Measurements from ENCODE around the gene MB21D2.

The MB21D2 gene

DNA sequence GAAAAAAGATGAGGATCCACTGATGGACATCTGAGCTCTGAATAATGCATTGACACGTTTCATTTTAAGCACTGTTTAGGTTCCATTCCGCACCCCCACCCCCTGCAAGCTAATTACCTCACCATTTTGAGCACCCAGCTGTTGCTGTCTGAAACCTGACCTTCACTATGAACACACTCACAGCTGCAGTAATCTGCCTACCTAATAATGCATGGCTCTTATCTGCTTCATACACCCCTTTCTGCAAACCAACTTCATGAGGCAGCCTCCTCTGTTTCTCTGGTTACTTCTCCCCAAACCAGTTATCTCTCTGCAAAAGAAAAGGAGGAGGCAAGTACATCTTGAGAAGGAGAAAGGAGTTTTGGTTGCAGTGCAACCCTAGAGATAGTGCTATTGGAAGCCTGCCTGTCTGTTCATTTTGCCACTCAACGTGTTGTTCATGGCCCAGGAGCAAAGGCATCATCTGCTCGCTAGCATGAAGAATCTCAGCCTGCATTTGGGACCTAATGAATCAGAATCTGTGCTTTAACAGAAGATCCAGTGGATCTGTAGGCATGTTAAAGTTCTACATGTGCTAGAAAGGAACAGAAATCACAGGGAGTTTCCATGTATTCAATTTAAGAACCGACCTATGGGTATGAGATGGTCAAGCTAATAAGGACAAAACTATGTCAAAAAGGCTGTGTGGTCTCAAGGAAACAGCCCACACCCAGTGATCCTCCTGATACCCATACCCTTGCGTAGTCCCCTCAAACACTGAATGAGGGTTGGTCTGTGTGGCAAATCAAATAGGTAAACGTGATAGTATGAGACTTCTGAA, 87.2 kb downstream of the MB21D2 start:
- DNase-seq = no peak

GRCh38 chr3:192827863-192828594, 89.6 kb downstream of the MB21D2 start:
- no peak for DNase-seq

GRCh38 chr3:192827208-192827607, 90.4 kb downstream of the MB21D2 start:
- no peak for DNase-seq

- no peak for DNase-seq
Measured at GRCh38 chr3:192826214-192827006, 91.2 kb downstream of the MB21D2 start.

DNA sequence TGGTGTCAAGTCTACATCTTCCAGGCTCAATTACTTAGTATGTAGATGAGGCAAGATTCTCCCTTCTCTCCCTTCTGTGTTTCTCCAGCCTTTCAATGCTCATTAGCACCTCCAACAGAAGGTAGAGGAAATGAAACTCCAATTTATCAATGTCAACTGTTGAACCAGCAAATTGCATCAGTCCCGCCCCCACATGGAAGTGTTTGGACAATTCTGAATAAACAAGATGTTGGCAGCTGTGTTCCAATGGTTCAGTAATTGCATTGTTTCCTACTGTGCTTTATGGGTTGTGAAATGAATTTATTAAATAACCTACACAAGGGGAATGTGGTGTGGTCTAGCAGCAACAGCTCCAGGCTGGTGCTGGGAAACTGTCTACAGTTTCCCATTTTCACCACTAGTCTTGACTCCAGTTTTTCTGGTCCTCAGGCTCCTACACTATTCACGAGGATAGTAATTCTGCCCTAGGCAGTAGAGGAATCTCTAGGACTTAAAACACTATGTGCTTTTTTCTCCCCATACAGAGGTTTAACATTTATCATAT, 91.9 kb downstream of the MB21D2 start:
- DNase-seq = no peak

GRCh38 chr3:192825216-192825615, 92.4 kb downstream of the MB21D2 start:
- no peak for DNase-seq

- DNase-seq = no peak
Measured at GRCh38 chr3:192824313-192824712, 93.3 kb downstream of the MB21D2 start.

- no peak for DNase-seq
Measured at GRCh38 chr3:192821161-192821560, 96.5 kb downstream of the MB21D2 start.

- DNase-seq = no peak
Measured at GRCh38 chr3:192820161-192820560, 97.5 kb downstream of the MB21D2 start.

DNA sequence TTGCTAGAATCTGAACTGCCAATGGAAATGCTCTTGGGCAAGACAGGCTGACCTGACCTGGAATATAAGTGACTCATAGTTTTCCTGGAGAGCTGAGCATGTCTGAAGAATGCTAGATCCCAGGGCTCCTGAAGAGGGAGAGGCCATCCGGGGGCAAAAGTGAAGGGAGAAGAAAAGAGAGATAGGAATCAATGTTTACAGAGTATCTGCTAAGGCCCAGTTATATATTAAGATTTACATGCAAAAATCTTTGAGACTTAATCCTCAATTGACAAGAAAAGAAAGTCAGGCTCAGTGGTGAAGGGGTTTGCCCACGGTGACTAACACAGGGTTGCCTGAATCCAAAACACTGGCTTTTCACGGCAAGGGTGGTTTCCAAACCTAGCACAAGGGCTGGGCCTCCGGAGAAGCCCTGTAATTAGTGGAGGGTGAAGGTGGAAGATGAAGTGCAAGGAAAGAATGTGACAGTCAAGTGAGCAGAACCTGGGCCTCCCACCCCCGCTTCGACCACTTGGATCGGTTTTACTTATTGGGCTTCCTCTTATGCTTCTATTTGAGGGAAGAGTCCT, 98.6 kb downstream of the MB21D2 start:
- DNase-seq = no peak

DNA sequence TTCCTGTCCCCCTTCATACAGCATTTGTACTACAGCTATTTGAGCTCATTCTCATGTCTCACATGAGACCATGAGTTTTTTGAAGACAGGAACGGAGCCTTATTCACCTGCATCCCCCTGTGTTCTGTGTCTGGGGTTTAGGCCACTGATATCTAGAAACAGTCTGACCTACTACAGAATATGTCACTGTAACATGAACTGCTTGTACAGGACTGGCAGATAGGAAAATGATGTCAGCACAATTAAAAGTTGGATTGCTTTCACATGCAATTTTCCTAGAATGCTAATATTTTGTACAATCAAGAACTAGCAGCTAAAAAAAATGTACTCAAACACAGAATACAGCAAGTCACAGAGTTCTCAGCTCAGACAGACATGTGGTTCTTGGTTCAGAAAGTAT, 99.5 kb downstream of the MB21D2 start:
- DNase-seq = no peak

DNA sequence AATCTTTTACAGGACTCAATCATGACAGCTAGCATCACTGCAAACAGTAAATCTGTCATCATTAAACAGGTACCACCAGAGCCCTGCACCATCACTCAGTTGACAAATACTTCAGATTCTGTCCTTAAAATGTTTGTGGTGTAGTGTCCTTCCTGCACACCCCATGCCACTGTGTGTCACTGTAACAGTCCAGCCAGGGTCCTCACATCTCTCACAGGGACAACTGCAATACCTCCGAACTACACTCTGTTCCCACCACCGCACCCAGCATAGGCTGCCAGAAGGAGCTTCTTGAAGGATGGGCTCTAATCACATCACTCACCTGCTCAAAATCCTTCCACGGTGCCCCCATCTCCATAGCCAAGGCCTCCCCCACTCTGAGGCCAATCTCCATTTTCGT, 100.2 kb downstream of the MB21D2 start:
- no peak for DNase-seq

DNA sequence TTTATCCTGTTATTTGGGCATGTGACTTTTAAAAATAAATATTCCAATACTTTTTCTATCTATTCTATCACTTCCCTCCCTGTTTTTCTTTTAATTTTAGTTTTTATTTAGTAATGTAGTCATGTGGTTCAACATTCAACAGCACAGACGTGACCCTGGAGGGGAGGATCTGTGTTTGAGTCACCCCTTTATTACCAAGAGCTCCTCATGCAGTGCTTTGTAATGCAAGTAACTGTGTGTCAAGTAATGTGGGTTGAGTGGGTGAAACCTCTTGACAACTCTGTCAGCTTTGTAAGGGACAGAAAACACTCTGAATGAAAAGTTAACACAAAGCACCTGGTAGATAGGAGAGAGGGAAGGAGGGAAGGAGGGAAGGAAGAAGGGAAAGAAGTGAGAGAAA, 100.6 kb downstream of the MB21D2 start:
- DNase-seq = no peak

- DNase-seq = no peak
Measured at GRCh38 chr3:192816351-192816750, 101.3 kb downstream of the MB21D2 start.

- DNase-seq = no peak
Measured at GRCh38 chr3:192812743-192813383, 104.8 kb downstream of the MB21D2 start.

DNA sequence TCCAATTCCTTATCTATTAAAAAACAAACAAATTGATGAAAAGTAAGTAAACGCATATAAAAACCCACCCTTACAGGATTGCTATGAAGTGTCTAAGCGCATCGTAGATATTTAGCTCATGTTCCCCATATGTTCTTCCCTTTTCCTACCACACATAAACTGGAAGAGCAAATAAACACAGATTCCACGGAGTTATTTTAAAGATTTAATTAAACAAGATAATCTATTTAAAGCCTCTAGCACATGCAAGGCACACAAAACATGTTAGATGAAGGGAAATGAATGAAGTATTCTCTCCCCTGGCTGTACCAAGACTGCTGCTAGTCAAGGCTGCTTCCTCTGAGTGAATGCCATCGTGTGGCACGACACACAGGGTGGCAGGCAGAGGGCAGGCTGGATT, 111.9 kb downstream of the MB21D2 start:
- no peak for DNase-seq

DNA sequence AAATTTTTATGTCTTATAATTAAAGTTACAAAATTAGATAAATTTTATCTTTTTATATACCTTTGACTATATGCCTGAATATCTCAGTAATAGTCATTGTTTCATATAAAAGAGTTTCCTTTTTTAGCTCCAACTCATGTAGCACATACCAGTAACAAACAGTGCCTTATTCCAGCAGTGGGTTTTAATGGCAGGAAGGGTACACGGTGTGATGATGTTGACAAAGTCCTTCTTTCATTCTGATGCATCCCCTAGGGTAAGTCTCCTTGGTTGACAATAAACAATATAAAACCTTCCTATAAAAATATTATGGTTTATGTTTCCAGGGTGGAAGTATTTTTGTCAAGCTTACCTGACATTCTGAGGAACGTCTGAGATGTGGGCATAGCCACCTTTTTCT, 113.2 kb downstream of the MB21D2 start:
- no peak for DNase-seq

DNA sequence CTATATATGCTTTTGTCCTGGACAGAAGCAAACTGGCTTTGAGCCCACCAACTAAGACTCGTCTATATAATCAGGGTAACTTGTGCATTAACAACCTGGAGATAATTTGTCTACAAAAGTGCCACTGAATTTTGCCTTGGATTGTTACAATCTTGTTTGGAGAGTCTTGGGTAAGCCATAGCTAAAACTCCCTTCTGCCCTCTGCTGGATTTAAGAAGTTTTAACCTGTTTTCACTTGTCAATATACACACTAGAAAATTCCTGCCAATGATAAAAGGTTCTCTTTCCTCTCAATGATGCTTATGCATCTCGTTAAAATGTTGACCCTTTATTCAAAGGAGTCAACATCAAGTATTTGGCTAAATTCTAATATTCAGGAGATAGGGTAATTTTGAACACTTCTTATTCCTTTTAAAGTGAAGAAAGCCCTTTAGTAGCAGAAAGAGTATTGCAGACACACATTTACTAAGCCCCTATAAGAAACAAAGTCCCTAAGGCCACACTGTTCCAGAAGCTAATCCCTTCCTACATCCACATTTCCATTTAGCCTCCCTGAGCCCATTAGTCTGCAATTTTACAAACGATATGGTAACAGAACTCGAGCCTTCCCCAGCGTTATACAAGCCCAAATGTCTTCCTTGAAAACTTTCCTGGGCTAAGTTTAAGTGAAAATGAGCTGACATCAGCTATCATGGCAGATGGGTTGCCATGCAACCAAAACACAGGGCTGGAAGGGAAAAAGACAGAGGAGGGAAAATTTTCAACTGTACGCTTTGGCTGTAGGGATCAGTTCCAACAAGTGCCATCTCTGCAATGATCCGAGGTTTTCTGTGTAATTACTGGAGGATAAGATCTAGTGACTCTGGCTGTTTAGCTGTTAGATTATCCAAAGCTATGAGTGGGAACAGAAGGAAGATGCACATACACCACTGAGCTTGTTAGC, 114.4 kb downstream of the MB21D2 start:
- DNase-seq = no peak

- no peak for DNase-seq
Measured at GRCh38 chr3:192801985-192802384, 115.7 kb downstream of the MB21D2 start.

DNA sequence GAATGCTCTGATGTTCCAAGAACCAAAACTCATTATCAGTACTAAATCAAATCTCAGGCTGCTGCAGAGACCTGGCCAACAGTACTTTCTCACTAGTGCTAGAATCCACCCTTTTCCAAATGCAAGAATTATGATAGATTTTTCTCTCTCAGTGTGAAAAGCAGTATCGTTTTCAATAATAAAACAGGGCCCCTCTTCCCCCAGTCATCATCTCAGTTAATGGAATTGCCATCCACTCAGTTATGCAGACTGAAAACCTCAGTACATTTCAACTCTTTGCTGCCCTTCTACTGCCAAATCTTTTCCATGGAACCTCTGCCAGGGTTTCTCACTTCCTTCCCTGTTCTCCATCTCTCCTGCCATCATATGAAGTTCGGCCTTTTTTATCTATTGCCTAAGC, 117.9 kb downstream of the MB21D2 start:
- DNase-seq = no peak

- DNase-seq = no peak
Measured at GRCh38 chr3:192795021-192795420, 122.6 kb downstream of the MB21D2 start.
